ENCODE data around the gene SH3RF1.

GRCh38 chr4:169279108-169279507 is 8.4 kb upstream of the SH3RF1 start:
- TF ChIP-seq GATA3 (IDR thresholded peaks at IDR 0.05; ENCODE audit: low read depth, low read length) (no peak), GATA2 (IDR thresholded peaks at IDR 0.05; ENCODE audit: low read depth, low read length) (no peak)
